Tibial nerve (tissue), 4 donors: ENCODE measurements around the gene GZMH. TPM values are rescaled to one million over a fixed set of nuclear protein-coding genes. Genes with fewer than 3 reads are reported as not detected.

Experiments used
- DNase-seq, 2 donors: peaks; one replicate each; pipeline ENCODE4 v3.0.0-alpha.2; 2019; ENCODE audit warnings: low spot score in 2 of 2
- H3K27ac ChIP-seq, 4 donors: fragments of 200-600 bp; sonication (generic) in 3 of 4; one replicate each; pipeline ENCODE4 v1.5.1; 2017 to 2019; ENCODE audit warnings: mild to moderate bottlenecking in 1 of 4
- H3K27me3 ChIP-seq, 2 donors: fragments of 200-600 bp; sonication (generic) in 1 of 2; one replicate each; pipeline versions ENCODE4 v1.5.1 to v1.6.0; 2017 to 2019
- H3K36me3 ChIP-seq, 3 donors: fragments of 200-600 bp; sonication (generic); one replicate each; pipeline ENCODE4 v1.5.1; 2018 to 2019
- H3K4me1 ChIP-seq, 4 donors: fragments of 200-600 bp; sonication (generic) in 3 of 4; one replicate each; pipeline ENCODE4 v1.5.1; 2017 to 2019
- H3K4me3 ChIP-seq, 4 donors: fragments of 200-600 bp; sonication (generic) in 3 of 4; one replicate each; pipeline ENCODE4 v1.5.1; 2017 to 2019; ENCODE audit warnings: mild to moderate bottlenecking in 1 of 4, moderate library complexity in 1 of 4
- H3K9me3 ChIP-seq, 4 donors: fragments of 200-600 bp; sonication (generic) in 3 of 4; one replicate each; pipeline ENCODE4 v1.5.1; 2017 to 2019
- CTCF ChIP-seq, 5 experiments: fragments of 200-600 bp in 3 of 5; fragments of 450-650 bp in 2 of 5; sonication (generic) in 3 of 5; IDR thresholded peaks; one replicate each; pipeline ENCODE4 v1.5.1; 2016 to 2019; ENCODE audit warnings: antibody characterized with exemption in 5 of 5, mild to moderate bottlenecking in 3 of 5, moderate library complexity in 2 of 5
- EP300 ChIP-seq, 2 donors: sonication (generic); formaldehyde crosslinking; IDR thresholded peaks; one replicate each; pipeline ENCODE4 v1.6.1; 2017; ENCODE audit warnings: antibody characterized with exemption in 2 of 2, mild to moderate bottlenecking in 1 of 2
- POLR2A ChIP-seq, 2 donors: fragments of 450-650 bp; IDR thresholded peaks; one replicate each; pipeline ENCODE4 v1.6.1; 2017; ENCODE audit warnings: antibody characterized with exemption in 2 of 2, mild to moderate bottlenecking in 2 of 2, moderate library complexity in 2 of 2
- WGBS, 2 donors: methylation state at CpG; one replicate each; pipeline ENCODE4 v1.1.5; 2018; 5-methylcytosine and 5-hydroxymethylcytosine counted together
- total RNA-seq, 4 donors: library from RNA; depleted of rRNA; stranded (reverse); fragments of >200 nt; gene quantifications; one replicate each; pipeline ENCODE4 v1.1.0, GENCODE V29; 2016

Gene GZMH
- total RNA-seq, 4 donors from 2014 or later, result not detected

DNA sequence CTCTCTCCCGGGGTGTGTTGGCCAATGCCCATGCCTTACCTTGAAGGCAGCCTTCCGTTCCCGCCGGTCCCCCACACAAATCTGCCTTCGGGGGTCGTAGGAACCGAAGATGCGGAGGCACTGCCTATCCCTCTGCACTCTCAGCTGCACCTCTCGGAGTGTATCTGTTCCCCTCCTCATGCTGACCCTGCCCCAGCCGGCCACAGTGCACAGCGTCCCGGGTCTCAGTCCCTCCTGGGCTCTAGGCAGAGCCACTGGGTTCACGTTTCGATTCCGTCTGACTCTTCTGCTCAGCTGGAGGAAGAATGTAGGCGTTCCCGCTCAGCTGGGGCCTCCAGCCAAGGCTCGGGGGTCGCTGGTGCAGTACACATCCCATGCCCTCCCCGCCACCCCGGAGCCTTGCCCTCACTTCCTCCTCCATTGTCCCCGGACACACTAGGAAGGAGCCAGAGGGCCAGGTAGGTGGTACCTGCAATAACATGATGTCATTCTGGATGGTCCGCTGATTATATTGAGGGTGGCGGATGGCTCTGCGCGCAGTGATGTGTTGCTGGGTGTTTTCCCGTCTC, 35.2 kb downstream of the GZMH start:
- TF ChIP-seq POLR2A (IDR thresholded peaks at IDR 0.05), result no peak
- TF ChIP-seq CTCF (IDR thresholded peaks at IDR 0.05), result no peak
- TF ChIP-seq EP300 (IDR thresholded peaks at IDR 0.05), result no peak
- no peaks in the 10 kb centered on the region for H3K27me3 ChIP-seq
- no peak overlapping the region for H3K4me3 ChIP-seq
- H3K9me3 ChIP-seq, result peaks cover 0 to 13% (median 0%) of the 10 kb centered on the region in 4 donors
- no peaks in the 10 kb centered on the region for H3K4me1 ChIP-seq
- DNase-seq, result no peak
- 81 to 84% methylated on average over 24 to 27 of the region's 27 CpGs for WGBS, 2 donors
- no peak overlapping the region for H3K27ac ChIP-seq
- H3K36me3 ChIP-seq, result no peaks in the 10 kb centered on the region

DNA sequence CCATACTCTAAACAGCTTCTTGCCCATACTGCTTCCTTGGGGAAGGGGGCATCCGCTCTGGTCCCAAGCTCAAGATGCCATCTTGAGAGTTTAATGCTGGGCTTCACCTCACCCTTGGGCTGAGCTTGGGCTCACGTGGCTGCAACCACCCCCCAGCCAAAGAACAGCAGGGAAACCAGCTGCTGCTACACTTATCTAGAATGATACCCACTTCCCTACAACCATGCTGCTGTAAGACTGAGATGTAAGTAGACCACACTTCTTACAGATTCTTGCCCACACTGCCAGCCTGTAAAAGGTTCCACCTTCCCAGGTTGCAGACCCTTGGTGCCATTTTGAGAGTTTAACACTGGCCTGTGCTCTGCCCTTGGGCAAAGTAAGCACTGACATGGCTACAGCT, 43.2 kb downstream of the GZMH start:
- Histone ChIP-seq H3K4me3 (no peak overlapping the region), H3K27me3 (no peaks in the 10 kb centered on the region), H3K9me3 (peaks cover 0 to 50% (median 4%) of the 10 kb centered on the region in 4 donors), H3K36me3 (no peaks in the 10 kb centered on the region), H3K27ac (no peak overlapping the region), H3K4me1 (no peaks in the 10 kb centered on the region)
- no peak for DNase-seq
- TF ChIP-seq EP300 (IDR thresholded peaks at IDR 0.05) (no peak), CTCF (IDR thresholded peaks at IDR 0.05) (no peak), POLR2A (IDR thresholded peaks at IDR 0.05) (no peak)
- 62 to 70% methylated on average over 2 of the region's 2 CpGs for WGBS, 2 donors

- H3K4me3 ChIP-seq, result no peak overlapping the region
- no peak for TF ChIP-seq CTCF (IDR thresholded peaks at IDR 0.05)
- TF ChIP-seq POLR2A (IDR thresholded peaks at IDR 0.05), result no peak
- TF ChIP-seq EP300 (IDR thresholded peaks at IDR 0.05), result no peak
- no peak overlapping the region for H3K27ac ChIP-seq
- no peaks in the 10 kb centered on the region for H3K4me1 ChIP-seq
- no peak for DNase-seq
- no peaks in the 10 kb centered on the region for H3K36me3 ChIP-seq
- H3K27me3 ChIP-seq, result no peaks in the 10 kb centered on the region
- peaks cover 0 to 50% (median 4%) of the 10 kb centered on the region in 4 donors for H3K9me3 ChIP-seq
- 69 to 70% methylated on average over 2 of the region's 2 CpGs for WGBS, 2 donors
Observed at GRCh38 chr14:24565766-24566165, 43.7 kb downstream of the GZMH start.

GRCh38 chr14:24563505-24563904, 46.0 kb downstream of the GZMH start:
- no peak for DNase-seq

DNA sequence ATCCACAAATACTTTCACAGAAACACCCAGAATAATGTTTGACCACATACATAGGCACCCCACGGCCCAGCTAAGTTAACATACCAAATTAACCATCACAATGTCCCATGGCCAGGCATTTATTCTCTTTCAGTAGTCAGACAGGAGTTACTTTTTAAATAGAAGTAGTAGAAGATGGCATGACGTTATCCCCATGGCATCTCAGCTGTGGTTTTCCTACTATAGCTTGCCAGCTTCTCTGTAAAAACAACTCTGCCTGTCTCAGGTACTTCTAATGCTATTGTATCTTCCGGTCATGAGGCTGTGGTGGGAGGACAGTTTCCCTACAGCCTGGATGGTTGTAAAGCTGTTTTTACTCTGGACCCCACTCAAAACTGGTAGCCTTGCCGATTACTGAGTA, 52.7 kb downstream of the GZMH start:
- TF ChIP-seq POLR2A (IDR thresholded peaks at IDR 0.05), result no peak
- TF ChIP-seq CTCF (IDR thresholded peaks at IDR 0.05), result no peak
- 61 to 67% methylated on average over 4 of the region's 4 CpGs for WGBS, 2 donors
- Histone ChIP-seq H3K36me3 (no peaks in the 10 kb centered on the region), H3K9me3 (no peaks in the 10 kb centered on the region), H3K27me3 (no peaks in the 10 kb centered on the region), H3K4me1 (no peaks in the 10 kb centered on the region), H3K27ac (no peak overlapping the region), H3K4me3 (no peak overlapping the region)
- no peak for DNase-seq

More at GRCh38 chr14:24563505-24563904, 46.0 kb downstream of the GZMH start:
- no peak overlapping the region for H3K27ac ChIP-seq
- H3K27me3 ChIP-seq, result no peaks in the 10 kb centered on the region
- no peaks in the 10 kb centered on the region for H3K36me3 ChIP-seq
- peaks cover 0 to 45% (median 3%) of the 10 kb centered on the region in 4 donors for H3K9me3 ChIP-seq
- 62 to 70% methylated on average over 3 of the region's 3 CpGs for WGBS, 2 donors
- no peaks in the 10 kb centered on the region for H3K4me1 ChIP-seq
- no peak for TF ChIP-seq CTCF (IDR thresholded peaks at IDR 0.05)
- no peak overlapping the region for H3K4me3 ChIP-seq

Other genes starting within 250 kb of the GZMH start
- gene NFATC4, start 241.5 kb downstream of the GZMH start, total RNA-seq, result 100 to 1,000 TPM in 2 of 4 donors, 10 to 100 TPM in 2; 58.6 to 132 (median 99.1) TPM
- 10 to 100 TPM; 17.4 to 24.7 (median 19.4) TPM for gene NYNRIN, start 210.7 kb downstream of the GZMH start, total RNA-seq
- gene CBLN3, start 180.0 kb downstream of the GZMH start, total RNA-seq, result 1 to 10 TPM; 2.1 to 6.9 (median 5.1) TPM
- 100 to 1,000 TPM in 1 of 4 donors, 10 to 100 TPM in 3; 66.8 to 106 (median 84.5) TPM for gene KHNYN, start 179.7 kb downstream of the GZMH start, total RNA-seq
- gene SDR39U1, start 166.9 kb downstream of the GZMH start, total RNA-seq, result 10 to 100 TPM; 37.9 to 64.9 (median 60.8) TPM
- not detected for gene CMA1, start 101.4 kb downstream of the GZMH start, total RNA-seq
- 1 to 10 TPM in 3 of 4 donors, not detected in 1; 1.3 to 2.7 (median 2.5) TPM for gene CTSG, start 33.4 kb downstream of the GZMH start, total RNA-seq
- 1 to 10 TPM in 1 of 4 donors, not detected in 3; 4.8 TPM for gene GZMB, start 24.5 kb upstream of the GZMH start, total RNA-seq